Smooth muscle cell (in vitro differentiated cells): ENCODE results near the gene PSAT1. TPM values are rescaled to one million over a fixed set of nuclear protein-coding genes. Genes with fewer than 3 reads are reported as not detected.

Experiments
- DNase-seq: peaks from one replicate; lab custom pipeline; 2025; ENCODE audit not compliant: unreplicated experiment; lab: John Stamatoyannopoulos, UW
- H2AFZ ChIP-seq: fragments of 200-600 bp; sonication (generic); 2 replicates; pipeline ENCODE4 v1.6.0; 2016; ENCODE audit warnings: antibody characterized with exemption, low read depth, mild to moderate bottlenecking
- H3F3A ChIP-seq: fragments of 200-600 bp; sonication (generic); 2 replicates; pipeline ENCODE4 v1.6.0; 2017; ENCODE audit warnings: antibody characterized with exemption, low read depth
- H3K27ac ChIP-seq: fragments of 200-600 bp; sonication (generic); 2 replicates; pipeline ENCODE4 v1.5.1; 2016; ENCODE audit warnings: low read depth, mild to moderate bottlenecking
- H3K27me3 ChIP-seq: fragments of 200-600 bp; sonication (generic); 2 replicates; pipeline ENCODE4 v1.6.1; 2016; ENCODE audit warnings: low read depth, mild to moderate bottlenecking
- H3K36me3 ChIP-seq: fragments of 200-600 bp; sonication (generic); 2 replicates; pipeline ENCODE4 v1.5.1; 2016; ENCODE audit warnings: low read depth
- H3K4me1 ChIP-seq: fragments of 200-600 bp; sonication (generic); 2 replicates; pipeline ENCODE4 v1.5.1; 2016; ENCODE audit warnings: low read depth
- H3K4me2 ChIP-seq: fragments of 200-600 bp; sonication (generic); 2 replicates; pipeline ENCODE4 v1.6.0; 2016; ENCODE audit warnings: mild to moderate bottlenecking
- H3K4me3 ChIP-seq: fragments of 200-600 bp; sonication (generic); 2 replicates; pipeline ENCODE4 v1.5.1; 2016; ENCODE audit warnings: mild to moderate bottlenecking
- H3K79me2 ChIP-seq: fragments of 200-600 bp; sonication (generic); 2 replicates; pipeline ENCODE4 v1.6.0; 2016; ENCODE audit warnings: low read depth, mild to moderate bottlenecking
- H3K9ac ChIP-seq: fragments of 200-600 bp; sonication (generic); 2 replicates; pipeline ENCODE4 v1.6.0; 2016; ENCODE audit warnings: low read depth
- H3K9me3 ChIP-seq: fragments of 200-600 bp; sonication (generic); replicated peaks from 2 replicates; pipeline ENCODE4 v1.5.1; 2016; ENCODE audit warnings: low read depth
- H4K20me1 ChIP-seq: fragments of 200-600 bp; sonication (generic); 2 replicates; pipeline ENCODE4 v1.6.0; 2016; ENCODE audit warnings: low read depth
- CTCF ChIP-seq: fragments of 200-600 bp; sonication (generic); IDR thresholded peaks from 2 replicates; pipeline ENCODE4 v1.5.1; 2017; ENCODE audit warnings: borderline replicate concordance, mild to moderate bottlenecking, antibody characterized with exemption; ENCODE audit not compliant: insufficient read depth, poor library complexity, severe bottlenecking
- WGBS: methylation state at CpG from one replicate; pipeline ENCODE4 v1.1.7; 2016; ENCODE audit warnings: low lambda C conversion rate; 5-methylcytosine and 5-hydroxymethylcytosine counted together
- polyA plus RNA-seq: library from polyadenylated mRNA; unstranded; fragments of >200 nt; fragmentation: Nextera tagmentation; extraction: Ambion mirVana; gene quantifications from 2 replicates; pipeline ENCODE4 v1.2.1, GENCODE V29; 2016
- total RNA-seq: library from RNA; depleted of rRNA; stranded (reverse); fragments of >200 nt; gene quantifications from 2 replicates; pipeline ENCODE4 v1.2.3, GENCODE V29; 2014

The PSAT1 gene
- total and polyA plus RNA-seq, 2 experiments from 2014 or later = 70.6 to 85.1 TPM

GRCh38 chr9:78303377-78304062, 6.6 kb downstream of the PSAT1 start:
- no peaks in the 10 kb centered on the region for H3K9me3 ChIP-seq
- H3K79me2 ChIP-seq = peaks cover 59% of the 10 kb centered on the region
- H2AFZ ChIP-seq = no peak overlapping the region
- H3F3A ChIP-seq = no peaks in the 10 kb centered on the region
- peaks cover 4% of the 10 kb centered on the region for H3K36me3 ChIP-seq
- no peaks in the 10 kb centered on the region for H3K4me1 ChIP-seq
- H3K27ac ChIP-seq = no peak overlapping the region
- no peak for TF ChIP-seq CTCF
- no peak for DNase-seq
- H3K27me3 ChIP-seq = no peaks in the 10 kb centered on the region
- peaks cover 8% of the 10 kb centered on the region for H4K20me1 ChIP-seq
- H3K4me2 ChIP-seq = no peak overlapping the region
- H3K4me3 ChIP-seq = no peak overlapping the region
- no peak overlapping the region for H3K9ac ChIP-seq
- 93% methylated on average over 3 of the region's 3 CpGs for WGBS

- H4K20me1 ChIP-seq = peaks cover 8% of the 10 kb centered on the region
- no peaks in the 10 kb centered on the region for H3K9me3 ChIP-seq
- no peaks in the 10 kb centered on the region for H3K27me3 ChIP-seq
- no peak overlapping the region for H2AFZ ChIP-seq
- no peaks in the 10 kb centered on the region for H3K4me1 ChIP-seq
- H3K4me2 ChIP-seq = no peak overlapping the region
- no peaks in the 10 kb centered on the region for H3F3A ChIP-seq
- no peak overlapping the region for H3K4me3 ChIP-seq
- 96% methylated on average over 1 of the region's 1 CpG for WGBS
- no peak for DNase-seq
- H3K27ac ChIP-seq = no peak overlapping the region
- peaks cover 4% of the 10 kb centered on the region for H3K36me3 ChIP-seq
- H3K79me2 ChIP-seq = peaks cover 51% of the 10 kb centered on the region
- TF ChIP-seq CTCF = no peak
- H3K9ac ChIP-seq = no peak overlapping the region
Observed at GRCh38 chr9:78304357-78304756, 7.4 kb downstream of the PSAT1 start.

- H3K4me3 ChIP-seq = no peak overlapping the region
- no peak overlapping the region for H2AFZ ChIP-seq
- H3K9me3 ChIP-seq = no peaks in the 10 kb centered on the region
- TF ChIP-seq CTCF = no peak
- 94% methylated on average over 16 of the region's 16 CpGs for whole genome bisulfite sequencing
- H3K27me3 ChIP-seq = no peaks in the 10 kb centered on the region
- no peaks in the 10 kb centered on the region for H3F3A ChIP-seq
- no peak overlapping the region for H3K4me2 ChIP-seq
- peaks cover 4% of the 10 kb centered on the region for H3K36me3 ChIP-seq
- H3K79me2 ChIP-seq = peaks cover 40% of the 10 kb centered on the region
- no peak overlapping the region for H3K9ac ChIP-seq
- H3K4me1 ChIP-seq = no peaks in the 10 kb centered on the region
- H3K27ac ChIP-seq = no peak overlapping the region
- H4K20me1 ChIP-seq = peaks cover 11% of the 10 kb centered on the region
- DNase-seq = no peak
Observed at GRCh38 chr9:78306222-78307076, 9.5 kb downstream of the PSAT1 start.
